ENCODE results near the gene DNAH12. TPM values are rescaled to one million over a fixed set of nuclear protein-coding genes. Genes with fewer than 3 reads are reported as not detected.
"Not testable (repeated sequence)": the region's sequence is repeated elsewhere in the genome, so short reads cannot be mapped to it uniquely, and the experiment has no call there.

Gene DNAH12
- total RNA-seq, 1 donor from 2014 or later = 0.02 TPM

- Mint-ChIP-seq H3K4me1 (no peaks in the 10 kb centered on the region), H3K9me3 (no peaks in the 10 kb centered on the region), H3K27ac (no peak overlapping the region), H3K36me3 (no peaks in the 10 kb centered on the region), H3K4me3 (no peak overlapping the region), H3K27me3 (ENCODE audit: insufficient read depth, low read depth) (no peaks in the 10 kb centered on the region)
- no peak overlapping the region for H2AFZ ChIP-seq (replicated peaks)
- H3K36me3 ChIP-seq = no peaks in the 10 kb centered on the region
- H3K9me3 ChIP-seq (ENCODE audit: low read depth) = no peaks in the 10 kb centered on the region
- no peaks in the 10 kb centered on the region for H3K27me3 ChIP-seq
- no peaks in the 10 kb centered on the region for H3K79me2 ChIP-seq (ENCODE audit: low read depth)
- H4K20me1 ChIP-seq (ENCODE audit: low read depth) = no peaks in the 10 kb centered on the region
- H3F3A ChIP-seq (ENCODE audit: low read depth) = no peaks in the 10 kb centered on the region
- no peak overlapping the region for H3K27ac ChIP-seq
- no peak overlapping the region for H3K9ac ChIP-seq
- no peak overlapping the region for H3K4me2 ChIP-seq
- DNase-seq (ENCODE audit: low spot score) = no peak
- TF ChIP-seq CTCF (IDR thresholded peaks at IDR 0.05) = no peak
- no peak for TF ChIP-seq EZH2phosphoT487 (IDR thresholded peaks at IDR 0.05)
- no peak for TF ChIP-seq EZH2 (IDR thresholded peaks at IDR 0.05)
- no peaks in the 10 kb centered on the region for H3K4me1 ChIP-seq
- no peak overlapping the region for H3K4me3 ChIP-seq
These were observed 234.3 kb downstream of the DNAH12 start for GRCh38 chr3:57309769-57310360.

- not testable (repeated sequence) for H3K36me3 Mint-ChIP-seq; H3K27ac Mint-ChIP-seq; H3K4me2 ChIP-seq; DNase-seq (ENCODE audit: low spot score); H3K9me3 Mint-ChIP-seq; H3K4me1 Mint-ChIP-seq; H3F3A ChIP-seq (ENCODE audit: low read depth); H3K27me3 ChIP-seq; H3K4me3 ChIP-seq; H3K4me1 ChIP-seq; H3K4me3 Mint-ChIP-seq; H3K27ac ChIP-seq; H3K27me3 Mint-ChIP-seq (ENCODE audit: insufficient read depth, low read depth); H3K36me3 ChIP-seq; H4K20me1 ChIP-seq (ENCODE audit: low read depth); H2AFZ ChIP-seq (replicated peaks); H3K79me2 ChIP-seq (ENCODE audit: low read depth); H3K9me3 ChIP-seq (ENCODE audit: low read depth); H3K9ac ChIP-seq
These were observed 240.6 kb downstream of the DNAH12 start for GRCh38 chr3:57303520-57303919.

DNA sequence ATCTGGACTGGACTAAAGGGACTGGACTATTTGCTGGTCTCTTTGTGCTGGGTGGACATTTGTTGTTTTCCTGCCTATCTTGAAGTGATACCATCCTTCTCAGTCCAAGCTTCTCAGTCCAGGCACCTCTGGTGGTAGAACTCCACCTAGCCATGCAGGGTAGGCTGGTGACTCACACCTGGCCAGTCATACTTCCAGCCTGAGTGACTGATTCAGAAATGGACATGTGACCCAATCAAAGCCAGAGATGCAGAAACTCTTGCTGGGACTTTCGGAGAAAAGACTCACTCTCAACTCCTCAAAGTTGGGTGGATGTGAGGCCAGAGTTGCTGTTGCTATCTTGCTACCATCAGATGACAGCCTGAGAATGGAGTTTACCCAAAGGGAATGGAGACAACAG, 246.1 kb downstream of the DNAH12 start:
- no peak overlapping the region for H3K4me3 Mint-ChIP-seq
- TF ChIP-seq EZH2phosphoT487 (IDR thresholded peaks at IDR 0.05) (no peak), EZH2 (IDR thresholded peaks at IDR 0.05) (no peak)
- Histone ChIP-seq H3K4me1 (peaks cover 4% of the 10 kb centered on the region), H3K36me3 (no peaks in the 10 kb centered on the region), H3K9ac (no peak overlapping the region), H2AFZ (replicated peaks) (no peak overlapping the region), H3K4me3 (no peak overlapping the region), H3K27me3 (no peaks in the 10 kb centered on the region), H3K4me2 (no peak overlapping the region), H3K79me2 (ENCODE audit: low read depth) (no peaks in the 10 kb centered on the region), H4K20me1 (ENCODE audit: low read depth) (no peaks in the 10 kb centered on the region), H3K9me3 (ENCODE audit: low read depth) (no peaks in the 10 kb centered on the region), H3F3A (ENCODE audit: low read depth) (no peaks in the 10 kb centered on the region), H3K27ac (no peak overlapping the region)
- H3K4me1 Mint-ChIP-seq = peaks cover 2% of the 10 kb centered on the region
- no peak overlapping the region for H3K27ac Mint-ChIP-seq
- H3K9me3 Mint-ChIP-seq = no peaks in the 10 kb centered on the region
- no peaks in the 10 kb centered on the region for H3K36me3 Mint-ChIP-seq
- H3K27me3 Mint-ChIP-seq (ENCODE audit: insufficient read depth, low read depth) = no peaks in the 10 kb centered on the region
- no peak for DNase-seq (ENCODE audit: low spot score)

- Mint-ChIP-seq H3K9me3 (no peaks in the 10 kb centered on the region), H3K4me1 (no peaks in the 10 kb centered on the region), H3K27me3 (ENCODE audit: insufficient read depth, low read depth) (peaks cover 3% of the 10 kb centered on the region), H3K4me3 (no peak overlapping the region), H3K27ac (no peak overlapping the region), H3K36me3 (no peaks in the 10 kb centered on the region)
- no peak for TF ChIP-seq CTCF (IDR thresholded peaks at IDR 0.05)
- Histone ChIP-seq H2AFZ (replicated peaks) (no peak overlapping the region), H3K27me3 (no peaks in the 10 kb centered on the region), H3K79me2 (ENCODE audit: low read depth) (no peaks in the 10 kb centered on the region), H3K36me3 (no peaks in the 10 kb centered on the region), H3K9ac (no peak overlapping the region), H3K4me1 (no peaks in the 10 kb centered on the region), H3K4me3 (no peak overlapping the region), H4K20me1 (ENCODE audit: low read depth) (no peaks in the 10 kb centered on the region), H3K27ac (no peak overlapping the region), H3K9me3 (ENCODE audit: low read depth) (no peaks in the 10 kb centered on the region), H3K4me2 (no peak overlapping the region), H3F3A (ENCODE audit: low read depth) (no peaks in the 10 kb centered on the region)
- no peak for DNase-seq (ENCODE audit: low spot score)
These were observed 251.1 kb downstream of the DNAH12 start for GRCh38 chr3:57292897-57293526.

Measured in neural progenitor cell (in vitro differentiated cells).